GM21737 (cell line): Measurements from ENCODE around the gene ZNF559.
"Not testable (repeated sequence)": the region's sequence is repeated elsewhere in the genome, so short reads cannot be mapped to it uniquely, and the experiment has no call there.

Experiments
- ATAC-seq: cut with Tn5 transposase; IDR thresholded peaks from one replicate; pipeline ENCODE4 v1.9.1; 2021; ENCODE audit warnings: mild to moderate bottlenecking, moderate library complexity; ENCODE audit not compliant: unreplicated experiment

ZNF559 gene

GRCh38 chr19:9323919-9324583, at the start of gene ZNF559:
Gene ZNF559 (plus strand): TSS chr19:9324179. CDS start chr19:9338550, 14,371 bp downstream.
- ATAC-seq: peak; percentile 99

GRCh38 chr19:9283485-9283884, 40.5 kb upstream of the ZNF559 start:
- ATAC-seq: not testable (repeated sequence)

GRCh38 chr19:9289231-9289884, 34.6 kb upstream of the ZNF559 start:
- ATAC-seq: no peak

- no peak for ATAC-seq
Measured at GRCh38 chr19:9295411-9295849, 28.5 kb upstream of the ZNF559 start.

- ATAC-seq: no peak
Measured at GRCh38 chr19:9296336-9296735, 27.6 kb upstream of the ZNF559 start.

- no peak for ATAC-seq
Measured at GRCh38 chr19:9306443-9306842, 17.5 kb upstream of the ZNF559 start.

- ATAC-seq: no peak
Measured at GRCh38 chr19:9308091-9308770, 15.7 kb upstream of the ZNF559 start.

GRCh38 chr19:9309139-9309973, 14.6 kb upstream of the ZNF559 start, which contains the start of gene ZNF699:
Gene ZNF699 (minus strand): TSS chr19:9309838. CDS start chr19:9305119, 4,719 bp downstream.
- ATAC-seq: peak; percentile 86

GRCh38 chr19:9309974-9310446, 14.0 kb upstream of the ZNF559 start:
- peak; percentile 63 for ATAC-seq

GRCh38 chr19:9313756-9314155, 10.2 kb upstream of the ZNF559 start:
- no peak for ATAC-seq

- ATAC-seq: no peak
Measured at GRCh38 chr19:9321338-9321737, 2.6 kb upstream of the ZNF559 start.

- not testable (repeated sequence) for ATAC-seq
Measured at GRCh38 chr19:9321756-9322155, 2.2 kb upstream of the ZNF559 start.

- ATAC-seq: not testable (repeated sequence)
Measured at GRCh38 chr19:9322201-9322600, 1.8 kb upstream of the ZNF559 start.

- ATAC-seq: peak; percentile 12
Measured at GRCh38 chr19:9323557-9323918, 441 bp upstream of the ZNF559 start.

GRCh38 chr19:9324584-9324962, 594 bp downstream of the ZNF559 start:
- peak; percentile 4 for ATAC-seq

GRCh38 chr19:9329999-9330398, 6.0 kb downstream of the ZNF559 start:
- no peak for ATAC-seq

- ATAC-seq: no peak
Measured at GRCh38 chr19:9342610-9343304, 18.8 kb downstream of the ZNF559 start.

- no peak for ATAC-seq
Measured at GRCh38 chr19:9345005-9345404, 21.0 kb downstream of the ZNF559 start.

- no peak for ATAC-seq
Measured at GRCh38 chr19:9348253-9348652, 24.3 kb downstream of the ZNF559 start.

GRCh38 chr19:9348671-9349070, 24.7 kb downstream of the ZNF559 start:
- no peak for ATAC-seq
